Osteoblast (primary cell): ENCODE results near the gene ENAH. TPM values are rescaled to one million over a fixed set of nuclear protein-coding genes. Genes with fewer than 3 reads are reported as not detected.

Experiments used
- DNase-seq: peaks from one replicate; pipeline ENCODE4 v3.0.0; 2011; ENCODE audit warnings: low spot score, mixed read lengths; ENCODE audit not compliant: insufficient read length; ENCODE audit errors: missing footprints
- H2AFZ ChIP-seq: 2 replicates; pipeline ENCODE4 v1.6.0; 2011; ENCODE audit warnings: mild to moderate bottlenecking, low read length
- H3K27ac ChIP-seq: 2 replicates; pipeline ENCODE4 v1.5.1; 2011; ENCODE audit warnings: mild to moderate bottlenecking, low read depth, low read length, moderate library complexity
- H3K27me3 ChIP-seq: 2 replicates; pipeline ENCODE4 v1.6.0; 2012; ENCODE audit warnings: mild to moderate bottlenecking, control low read depth, inconsistent platforms, low read length, moderate library complexity; ENCODE audit not compliant: insufficient read depth
- H3K36me3 ChIP-seq: 2 replicates; pipeline ENCODE4 v1.5.1; 2011; ENCODE audit warnings: mild to moderate bottlenecking, low read length, control low read depth, moderate library complexity; ENCODE audit not compliant: insufficient read depth
- H3K4me1 ChIP-seq: 2 replicates; pipeline ENCODE4 v1.5.1; 2011; ENCODE audit warnings: mild to moderate bottlenecking, low read length, control low read depth, moderate library complexity; ENCODE audit not compliant: insufficient read depth
- H3K4me2 ChIP-seq: 2 replicates; pipeline ENCODE4 v1.6.0; 2011; ENCODE audit warnings: mild to moderate bottlenecking, low read length; ENCODE audit not compliant: insufficient read depth
- H3K4me3 ChIP-seq: fragments of 200-600 bp; sonication (generic); 3 replicates; pipeline ENCODE4 v1.5.1; 2012; ENCODE audit warnings: mild to moderate bottlenecking, low read length, inconsistent platforms; ENCODE audit not compliant: insufficient read depth
- H3K79me2 ChIP-seq: 2 replicates; pipeline ENCODE4 v1.6.0; 2012; ENCODE audit warnings: mild to moderate bottlenecking, low read length, control low read depth, inconsistent platforms; ENCODE audit not compliant: insufficient read depth
- H3K9me3 ChIP-seq: 2 replicates; pipeline ENCODE4 v1.5.1; 2011; ENCODE audit warnings: low read depth, low read length, control low read depth
- H4K20me1 ChIP-seq: 2 replicates; pipeline ENCODE4 v1.6.0; 2012; ENCODE audit warnings: mild to moderate bottlenecking, low read length, control low read depth; ENCODE audit not compliant: insufficient read depth
- CTCF ChIP-seq: IDR thresholded peaks from 2 replicates; pipeline ENCODE4 v1.5.1; 2011; ENCODE audit warnings: mild to moderate bottlenecking, low read depth, low read length, moderate library complexity; ENCODE audit errors: extremely low read depth
- total RNA-seq: library from RNA; depleted of rRNA; stranded (reverse); fragments of >200 nt; gene quantifications from 2 replicates; pipeline ENCODE4 v1.2.3, GENCODE V29; 2012

ENAH gene
- total RNA-seq, 1 donor, result 453 TPM

DNA sequence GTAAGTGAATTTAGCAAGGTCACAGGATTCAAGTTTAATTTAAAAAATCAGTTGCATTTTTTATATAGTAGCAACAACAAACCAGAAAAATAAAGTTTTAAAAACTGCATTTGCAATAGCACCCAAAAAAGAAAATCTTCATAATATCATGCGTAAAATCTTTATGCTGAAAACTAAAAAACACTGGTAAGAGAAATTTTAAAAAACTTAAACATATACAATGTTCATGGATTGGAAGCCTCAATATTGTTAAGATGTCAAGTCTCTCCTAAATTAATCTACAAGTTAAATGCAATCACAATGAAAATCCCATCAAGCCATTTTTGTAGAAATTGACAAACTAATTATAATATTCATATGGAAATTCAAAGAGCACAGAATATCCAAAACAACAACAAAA lies 65.6 kb downstream of the ENAH start:
- Histone ChIP-seq H3K4me3 (no peak overlapping the region), H3K79me2 (peaks cover 99% of the 10 kb centered on the region), H4K20me1 (peaks cover 73% of the 10 kb centered on the region), H3K27me3 (no peaks in the 10 kb centered on the region), H3K4me2 (no peak overlapping the region), H3K9me3 (no peaks in the 10 kb centered on the region), H3K36me3 (peaks cover 6% of the 10 kb centered on the region), H2AFZ (no peak overlapping the region), H3K27ac (no peak overlapping the region), H3K4me1 (no peaks in the 10 kb centered on the region)
- no peak for TF ChIP-seq CTCF
- no peak for DNase-seq

- Histone ChIP-seq H3K36me3 (peaks cover 11% of the 10 kb centered on the region), H3K4me1 (peaks cover 15% of the 10 kb centered on the region), H3K27ac (peak overlapping the region; percentile 47), H2AFZ (no peak overlapping the region), H3K79me2 (peaks cover 99% of the 10 kb centered on the region), H3K9me3 (no peaks in the 10 kb centered on the region), H3K27me3 (no peaks in the 10 kb centered on the region), H4K20me1 (peaks cover 81% of the 10 kb centered on the region), H3K4me2 (peak overlapping the region; percentile 4), H3K4me3 (no peak overlapping the region)
- no peak for TF ChIP-seq CTCF
- no peak for DNase-seq
These were observed 71.7 kb downstream of the ENAH start for GRCh38 chr1:225581186-225581585.

DNA sequence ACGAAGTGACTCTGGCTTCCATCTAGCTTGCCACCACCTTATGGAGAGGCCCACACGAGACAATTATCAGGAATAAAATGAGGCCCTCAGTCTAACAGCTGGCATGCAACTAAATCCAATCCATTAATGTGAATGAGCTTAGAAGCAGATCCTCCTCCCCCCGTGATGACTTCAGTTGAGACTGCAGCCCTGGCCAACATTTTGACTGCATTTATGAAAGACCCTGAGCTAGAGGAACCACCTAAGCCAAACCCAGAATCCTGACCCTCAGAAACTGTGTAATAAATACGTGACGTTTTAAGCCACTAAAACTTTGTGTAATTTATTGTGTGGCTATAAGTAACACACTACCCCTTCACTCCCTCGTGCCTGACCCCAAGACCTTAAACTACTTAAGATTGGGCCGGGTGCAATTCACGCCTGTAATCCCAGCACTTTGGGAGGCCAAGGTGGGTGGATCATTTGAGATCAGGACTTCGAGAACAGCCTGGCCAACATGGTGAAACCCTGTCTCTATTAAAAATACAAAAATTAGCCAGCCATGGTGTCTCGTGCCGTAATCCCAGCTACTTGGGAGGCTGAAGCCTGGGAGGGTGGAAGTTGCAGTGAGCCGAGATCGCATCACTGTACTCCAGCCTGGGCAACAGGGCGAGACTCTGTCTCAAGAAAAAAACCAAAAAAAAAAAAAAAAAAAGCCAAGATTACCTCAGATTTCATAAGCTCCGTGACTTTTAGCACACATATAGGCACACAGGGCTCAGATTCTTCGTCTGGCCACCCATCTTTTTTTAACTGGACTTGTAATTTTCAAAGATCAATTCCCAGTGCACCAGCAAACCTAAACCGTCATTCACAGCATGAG lies 72.5 kb downstream of the ENAH start:
- peaks cover 15% of the 10 kb centered on the region for H3K4me1 ChIP-seq

More for the DNA sequence above, 72.5 kb downstream of the ENAH start:
- Histone ChIP-seq H4K20me1 (peaks cover 80% of the 10 kb centered on the region), H3K27me3 (no peaks in the 10 kb centered on the region), H3K4me3 (no peak overlapping the region), H3K9me3 (no peaks in the 10 kb centered on the region), H3K27ac (peak overlapping the region; percentile 47), H3K36me3 (peaks cover 11% of the 10 kb centered on the region), H2AFZ (no peak overlapping the region), H3K79me2 (peaks cover 99% of the 10 kb centered on the region), H3K4me2 (no peak overlapping the region)
- DNase-seq, result no peak
- no peak for TF ChIP-seq CTCF
